Measurements from ENCODE around the gene HORMAD2.

DNA sequence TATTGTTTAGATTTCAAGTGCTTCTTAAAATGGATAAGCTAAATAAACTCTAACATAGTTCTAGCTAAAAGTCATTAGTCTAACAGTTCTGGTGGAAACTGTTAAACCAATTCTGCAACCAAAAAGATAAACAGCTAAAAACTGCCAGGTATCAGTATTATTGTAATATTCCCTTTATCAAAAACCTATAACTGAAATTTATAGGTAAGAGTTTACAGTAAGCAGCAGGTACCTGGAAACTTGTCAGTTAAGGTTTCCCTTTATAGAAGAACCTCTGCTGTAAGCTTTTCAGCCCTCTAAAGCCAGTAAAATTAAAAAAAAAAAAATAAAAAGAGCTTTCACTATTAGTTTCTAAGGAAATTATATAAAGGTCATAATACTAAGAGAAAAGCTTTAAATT is 105.3 kb downstream of the HORMAD2 start:
- TF ChIP-seq RAD21 (IDR thresholded peaks at IDR 0.05; ENCODE audit: low read depth) (no peak), ZBTB7A (IDR thresholded peaks at IDR 0.05; ENCODE audit: low read depth) (no peak)
